SU-DHL-6 (cell line): Measurements from ENCODE around the gene DOCK9.

Experiments used
- EZH2phosphoT487 ChIP-seq: fragments of 200-600 bp; sonication (generic), shearing (Covaris generic); conservative IDR thresholded peaks from 2 replicates; pipeline ENCODE4 v1.6.1; 2018; ENCODE audit warnings: mild to moderate bottlenecking, antibody characterized with exemption, low read length, moderate library complexity, mixed read lengths
- TF ChIP-seq, protein P1 (sequence below): fragments of 200-600 bp; sonication (generic); IDR thresholded peaks from one replicate; pipeline ENCODE4 v1.5.1; 2017; ENCODE audit warnings: antibody characterized with exemption, mild to moderate bottlenecking, low read length, moderate library complexity; ENCODE audit not compliant: insufficient read depth, poor library complexity, severe bottlenecking

GRCh38 chr13:98797456-98797855 is 180.4 kb downstream of the DOCK9 start:
- TF ChIP-seq, protein P1, sequence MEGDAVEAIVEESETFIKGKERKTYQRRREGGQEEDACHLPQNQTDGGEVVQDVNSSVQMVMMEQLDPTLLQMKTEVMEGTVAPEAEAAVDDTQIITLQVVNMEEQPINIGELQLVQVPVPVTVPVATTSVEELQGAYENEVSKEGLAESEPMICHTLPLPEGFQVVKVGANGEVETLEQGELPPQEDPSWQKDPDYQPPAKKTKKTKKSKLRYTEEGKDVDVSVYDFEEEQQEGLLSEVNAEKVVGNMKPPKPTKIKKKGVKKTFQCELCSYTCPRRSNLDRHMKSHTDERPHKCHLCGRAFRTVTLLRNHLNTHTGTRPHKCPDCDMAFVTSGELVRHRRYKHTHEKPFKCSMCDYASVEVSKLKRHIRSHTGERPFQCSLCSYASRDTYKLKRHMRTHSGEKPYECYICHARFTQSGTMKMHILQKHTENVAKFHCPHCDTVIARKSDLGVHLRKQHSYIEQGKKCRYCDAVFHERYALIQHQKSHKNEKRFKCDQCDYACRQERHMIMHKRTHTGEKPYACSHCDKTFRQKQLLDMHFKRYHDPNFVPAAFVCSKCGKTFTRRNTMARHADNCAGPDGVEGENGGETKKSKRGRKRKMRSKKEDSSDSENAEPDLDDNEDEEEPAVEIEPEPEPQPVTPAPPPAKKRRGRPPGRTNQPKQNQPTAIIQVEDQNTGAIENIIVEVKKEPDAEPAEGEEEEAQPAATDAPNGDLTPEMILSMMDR: no peak
- TF ChIP-seq EZH2phosphoT487: no peak
